BLaER1 treated with 17β-estradiol and CSF1 and Interleukin-3, amounts not matched to agents 10 nM and 100 nM (cell line): ENCODE data around the gene NAV2.

ENCODE experiments used
- H3K27ac ChIP-seq, 11 experiments: shearing (Covaris generic); formaldehyde crosslinking; 2 replicates each; pipeline ENCODE4 v1.8.1; 2022
- H3K27me3 ChIP-seq, 11 experiments: shearing (Covaris generic); formaldehyde crosslinking; 2 replicates each; pipeline ENCODE4 v1.8.1; 2022
- H3K36me3 ChIP-seq, 11 experiments: shearing (Covaris generic); formaldehyde crosslinking; 2 replicates each; pipeline ENCODE4 v1.8.1; 2022
- H3K4me1 ChIP-seq, 10 experiments: shearing (Covaris generic); formaldehyde crosslinking; 2 replicates each; pipeline ENCODE4 v1.8.1; 2022
- H3K4me2 ChIP-seq, 11 experiments: shearing (Covaris generic); formaldehyde crosslinking; 2 replicates each; pipeline ENCODE4 v1.8.1; 2022
- H3K4me3 ChIP-seq, 10 experiments: shearing (Covaris generic); formaldehyde crosslinking; 2 replicates each; pipeline ENCODE4 v1.8.1; 2022
- H3K9ac ChIP-seq, 11 experiments: shearing (Covaris generic); formaldehyde crosslinking; 2 replicates each; pipeline ENCODE4 v1.8.1; 2022
- H3K9me3 ChIP-seq, 11 experiments: shearing (Covaris generic); formaldehyde crosslinking; replicated peaks in 1 of 11; 2 replicates each; pipeline ENCODE4 v1.8.1; 2022
- H4K20me1 ChIP-seq, 11 experiments: shearing (Covaris generic); formaldehyde crosslinking; 2 replicates each; pipeline ENCODE4 v1.8.1; 2022
- Cebpa-rat ChIP-seq, 11 experiments: shearing (Covaris generic); IDR thresholded peaks; 2 replicates each; pipeline ENCODE4 v1.8.1; 2022

The NAV2 gene

GRCh38 chr11:19811380-19811779 lies 98.7 kb downstream of the NAV2 start:
- Histone ChIP-seq H3K4me2 (peak overlapping the region in 9 of 11 experiments; percentile 13 to 56 (median 39); a peak in 14 of 22 replicates), H3K9me3 (no peaks in the 10 kb centered on the region), H3K4me3 (no peak overlapping the region), H3K27ac (no peak overlapping the region), H3K27me3 (no peaks in the 10 kb centered on the region), H3K4me1 (peaks cover 10 to 21% (median 13%) of the 10 kb centered on the region in 10 experiments; a peak in 16 of 20 replicates), H3K9ac (no peak overlapping the region), H3K36me3 (no peaks in the 10 kb centered on the region), H4K20me1 (no peaks in the 10 kb centered on the region)
- TF ChIP-seq Cebpa-rat (IDR thresholded peaks at IDR 0.05) = no peak

GRCh38 chr11:19812096-19812495 lies 99.5 kb downstream of the NAV2 start:
- Histone ChIP-seq H3K27ac (no peak overlapping the region), H4K20me1 (no peaks in the 10 kb centered on the region), H3K36me3 (no peaks in the 10 kb centered on the region), H3K4me2 (peak overlapping the region in 6 of 11 experiments; percentile 13 to 56 (median 44); a peak in 5 of 22 replicates), H3K27me3 (no peaks in the 10 kb centered on the region), H3K4me3 (no peak overlapping the region), H3K9ac (no peak overlapping the region), H3K4me1 (peaks cover 10 to 18% (median 12%) of the 10 kb centered on the region in 10 experiments; a peak in 16 of 20 replicates), H3K9me3 (no peaks in the 10 kb centered on the region)
- no peak for TF ChIP-seq Cebpa-rat (IDR thresholded peaks at IDR 0.05)

- no peak overlapping the region for H3K4me2 ChIP-seq
- H3K9ac ChIP-seq = no peak overlapping the region
- no peak for TF ChIP-seq Cebpa-rat (IDR thresholded peaks at IDR 0.05)
- H3K36me3 ChIP-seq = no peaks in the 10 kb centered on the region
- no peaks in the 10 kb centered on the region for H3K27me3 ChIP-seq
- no peaks in the 10 kb centered on the region for H3K9me3 ChIP-seq
- peaks cover 6 to 17% (median 10%) of the 10 kb centered on the region in 10 experiments; a peak in 16 of 20 replicates for H3K4me1 ChIP-seq
- H3K4me3 ChIP-seq = no peak overlapping the region
- H3K27ac ChIP-seq = no peak overlapping the region
- H4K20me1 ChIP-seq = no peaks in the 10 kb centered on the region
Observed at GRCh38 chr11:19812710-19813109, 100.1 kb downstream of the NAV2 start.

GRCh38 chr11:19813158-19813879 lies 100.7 kb downstream of the NAV2 start:
- Histone ChIP-seq H3K36me3 (no peaks in the 10 kb centered on the region), H3K4me1 (peaks cover 6 to 17% (median 10%) of the 10 kb centered on the region in 10 experiments; a peak in 16 of 20 replicates), H3K9me3 (no peaks in the 10 kb centered on the region), H3K9ac (no peak overlapping the region), H3K4me3 (no peak overlapping the region), H3K4me2 (peak overlapping the region in 4 of 11 experiments; percentile 4 to 29 (median 10); a peak in 4 of 22 replicates), H4K20me1 (no peaks in the 10 kb centered on the region), H3K27me3 (no peaks in the 10 kb centered on the region), H3K27ac (no peak overlapping the region)
- TF ChIP-seq Cebpa-rat (IDR thresholded peaks at IDR 0.05) = no peak

- H3K27me3 ChIP-seq = no peaks in the 10 kb centered on the region
- H3K27ac ChIP-seq = no peak overlapping the region
- H3K9ac ChIP-seq = no peak overlapping the region
- no peak overlapping the region for H3K4me2 ChIP-seq
- no peak overlapping the region for H3K4me3 ChIP-seq
- H4K20me1 ChIP-seq = no peaks in the 10 kb centered on the region
- no peaks in the 10 kb centered on the region for H3K36me3 ChIP-seq
- no peaks in the 10 kb centered on the region for H3K9me3 ChIP-seq
- H3K4me1 ChIP-seq = peaks cover 6 to 17% (median 10%) of the 10 kb centered on the region in 10 experiments; a peak in 16 of 20 replicates
- TF ChIP-seq Cebpa-rat (IDR thresholded peaks at IDR 0.05) = no peak
Observed at GRCh38 chr11:19814421-19814820, 101.8 kb downstream of the NAV2 start.

- Histone ChIP-seq H3K9ac (no peak overlapping the region), H3K4me1 (peaks cover 6 to 16% (median 9%) of the 10 kb centered on the region in 10 experiments; a peak in 16 of 20 replicates), H3K27me3 (no peaks in the 10 kb centered on the region), H3K36me3 (no peaks in the 10 kb centered on the region), H3K9me3 (no peaks in the 10 kb centered on the region), H3K4me2 (no peak overlapping the region), H4K20me1 (no peaks in the 10 kb centered on the region), H3K27ac (no peak overlapping the region), H3K4me3 (no peak overlapping the region)
- TF ChIP-seq Cebpa-rat (IDR thresholded peaks at IDR 0.05) = no peak
Observed at GRCh38 chr11:19816040-19816439, 103.4 kb downstream of the NAV2 start.

GRCh38 chr11:19816817-19817216 lies 104.2 kb downstream of the NAV2 start:
- Histone ChIP-seq H3K9me3 (no peaks in the 10 kb centered on the region), H3K27ac (no peak overlapping the region), H3K36me3 (no peaks in the 10 kb centered on the region), H3K4me3 (no peak overlapping the region), H3K9ac (no peak overlapping the region), H3K4me2 (no peak overlapping the region), H3K4me1 (peaks cover 0 to 11% (median 7%) of the 10 kb centered on the region in 10 experiments; a peak in 12 of 20 replicates), H3K27me3 (no peaks in the 10 kb centered on the region), H4K20me1 (no peaks in the 10 kb centered on the region)
- no peak for TF ChIP-seq Cebpa-rat (IDR thresholded peaks at IDR 0.05)

GRCh38 chr11:19817265-19817851 lies 104.7 kb downstream of the NAV2 start:
- no peaks in the 10 kb centered on the region for H4K20me1 ChIP-seq
- H3K27ac ChIP-seq = no peak overlapping the region
- H3K9me3 ChIP-seq = no peaks in the 10 kb centered on the region
- H3K4me3 ChIP-seq = no peak overlapping the region
- no peak for TF ChIP-seq Cebpa-rat (IDR thresholded peaks at IDR 0.05)
- no peaks in the 10 kb centered on the region for H3K36me3 ChIP-seq
- H3K4me2 ChIP-seq = no peak overlapping the region
- H3K27me3 ChIP-seq = no peaks in the 10 kb centered on the region
- H3K9ac ChIP-seq = no peak overlapping the region
- peaks cover 0 to 8% (median 6%) of the 10 kb centered on the region in 10 experiments; a peak in 8 of 20 replicates for H3K4me1 ChIP-seq

- Histone ChIP-seq H3K27ac (no peak overlapping the region), H3K9ac (no peak overlapping the region), H4K20me1 (no peaks in the 10 kb centered on the region), H3K4me2 (no peak overlapping the region), H3K27me3 (no peaks in the 10 kb centered on the region), H3K4me3 (no peak overlapping the region), H3K4me1 (peaks cover 0 to 8% (median 6%) of the 10 kb centered on the region in 10 experiments; a peak in 8 of 20 replicates), H3K9me3 (no peaks in the 10 kb centered on the region), H3K36me3 (no peaks in the 10 kb centered on the region)
- no peak for TF ChIP-seq Cebpa-rat (IDR thresholded peaks at IDR 0.05)
Observed at GRCh38 chr11:19817870-19818269, 105.2 kb downstream of the NAV2 start.
